Parietal lobe (tissue), 2 donors: ENCODE data around the gene BCL2. TPM values are rescaled to one million over a fixed set of nuclear protein-coding genes. Genes with fewer than 3 reads are reported as not detected.

Experiments
- small RNA-seq: library from RNA; depleted of rRNA; stranded (forward); fragments of <200 nt; gene quantifications from one replicate; pipeline ENCODE3, GENCODE V24; 2014; ENCODE audit warnings: low replicate concordance
- total RNA-seq: library from RNA; depleted of rRNA; stranded (reverse); fragments of >200 nt; gene quantifications from one replicate; pipeline ENCODE4 v1.2.3, GENCODE V29; 2014

Gene BCL2
- 49.1 TPM for total RNA-seq

GRCh38 chr18:63319383-63320122, at the start of gene BCL2:
TSS of gene BCL2 (minus strand) at chr18:63319769.

GRCh38 chr18:63367053-63367953, 47.7 kb upstream of the BCL2 start, which contains the start of gene KDSR:
TSS of gene KDSR (minus strand) at chr18:63367206. CDS start at chr18:63367118, 88 bp downstream.

Small RNA genes lying within 50 kb of the gene (small RNA-seq; reads per million reads assigned to genes)
- gene AC022726.1 = not detected

Other genes starting within 250 kb of the BCL2 start
- 15.3 TPM for gene KDSR, start 47.4 kb upstream of the BCL2 start, total RNA-seq
- gene VPS4B, start 102.7 kb upstream of the BCL2 start, total RNA-seq = 32.6 TPM
- not detected for gene SERPINB5, start 157.2 kb upstream of the BCL2 start, total RNA-seq
- not detected for gene SERPINB12, start 222.6 kb upstream of the BCL2 start, total RNA-seq